Gastroesophageal sphincter (tissue), 3 donors: Measurements from ENCODE around the gene HSPA1A.

Source experiments
- CTCF ChIP-seq, 4 experiments: fragments of 200-600 bp in 2 of 4; fragments of 450-650 bp in 2 of 4; sonication (generic) in 1 of 4; IDR thresholded peaks; one replicate each; pipeline ENCODE4 v1.5.1; 2017 to 2019; ENCODE audit warnings: antibody characterized with exemption in 4 of 4, mild to moderate bottlenecking in 2 of 4, moderate library complexity in 2 of 4
- EP300 ChIP-seq: sonication (generic); formaldehyde crosslinking; IDR thresholded peaks from one replicate; pipeline ENCODE4 v1.6.1; 2017; ENCODE audit warnings: antibody characterized with exemption, mild to moderate bottlenecking
- POLR2A ChIP-seq, 2 donors: fragments of 450-650 bp; IDR thresholded peaks; one replicate each; pipeline ENCODE4 v1.6.1; 2017; ENCODE audit warnings: antibody characterized with exemption in 2 of 2, mild to moderate bottlenecking in 2 of 2, moderate library complexity in 1 of 2
- POLR2AphosphoS5 ChIP-seq: sonication (generic); formaldehyde crosslinking; IDR thresholded peaks from one replicate; pipeline ENCODE4 v1.6.1; 2017; ENCODE audit warnings: antibody characterized with exemption

- no peak for TF ChIP-seq CTCF (IDR thresholded peaks at IDR 0.05)
- TF ChIP-seq EP300, result no peak
- TF ChIP-seq POLR2AphosphoS5, result no peak
- no peak for TF ChIP-seq POLR2A (IDR thresholded peaks at IDR 0.05)
These were observed 49.8 kb upstream of the HSPA1A start for GRCh38 chr6:31765559-31765909.
